Stimulated activated CD8-positive, alpha-beta memory T cell treated with anti-CD3 and anti-CD28 coated beads, Interleukin-15, amount 100 ng/mL, for 48 hours (primary cell): ENCODE results near the gene LILRA2.
"Not testable (repeated sequence)": the region's sequence is repeated elsewhere in the genome, so short reads cannot be mapped to it uniquely, and the experiment has no call there.

Source experiments
- DNase-seq, 2 donors: peaks; one replicate each; pipeline ENCODE4 v3.0.0-alpha.2; 2020; ENCODE audit warnings: low read depth in 2 of 2

Gene LILRA2

GRCh38 chr19:54571715-54572615 lies 1.6 kb upstream of the LILRA2 start:
- not testable (repeated sequence) for DNase-seq

GRCh38 chr19:54572696-54573311 lies 786 bp upstream of the LILRA2 start:
- no peak for DNase-seq

- DNase-seq = no peak
These were observed 461 bp downstream of the LILRA2 start for GRCh38 chr19:54574051-54574450.

GRCh38 chr19:54574527-54575056 lies 1.0 kb downstream of the LILRA2 start:
- no peak for DNase-seq

GRCh38 chr19:54575205-54575604 lies 1.6 kb downstream of the LILRA2 start:
- not testable (repeated sequence) for DNase-seq

GRCh38 chr19:54576411-54576976 lies 2.9 kb downstream of the LILRA2 start:
- DNase-seq = no peak

GRCh38 chr19:54577334-54577733 lies 3.7 kb downstream of the LILRA2 start:
- DNase-seq = no peak

- DNase-seq = not testable (repeated sequence)
These were observed 4.7 kb downstream of the LILRA2 start for GRCh38 chr19:54578268-54578667.

- no peak for DNase-seq
These were observed 12.8 kb downstream of the LILRA2 start for GRCh38 chr19:54586397-54586796.

- DNase-seq = no peak
These were observed 13.4 kb downstream of the LILRA2 start for GRCh38 chr19:54587026-54587425.

GRCh38 chr19:54593445-54593844 lies 19.9 kb downstream of the LILRA2 start, which contains the start of gene LILRA1:
LILRA1 (plus strand) TSS chr19:54593632; CDS start chr19:54594245, 613 bp downstream.
- not testable (repeated sequence) for DNase-seq

GRCh38 chr19:54593931-54594626 lies 20.5 kb downstream of the LILRA2 start:
- not testable (repeated sequence) for DNase-seq

- no peak for DNase-seq
These were observed 21.1 kb downstream of the LILRA2 start for GRCh38 chr19:54594737-54595136.

GRCh38 chr19:54595680-54596436 lies 22.3 kb downstream of the LILRA2 start:
- not testable (repeated sequence) for DNase-seq

- DNase-seq = no peak
These were observed 26.6 kb downstream of the LILRA2 start for GRCh38 chr19:54600212-54600611.

GRCh38 chr19:54606230-54606629 lies 32.6 kb downstream of the LILRA2 start:
- DNase-seq = no peak

- no peak for DNase-seq
These were observed 33.5 kb downstream of the LILRA2 start for GRCh38 chr19:54606891-54607784.

GRCh38 chr19:54607785-54608150 lies 34.2 kb downstream of the LILRA2 start:
- no peak for DNase-seq

GRCh38 chr19:54608205-54608604 lies 34.6 kb downstream of the LILRA2 start:
- DNase-seq = no peak

GRCh38 chr19:54608792-54609191 lies 35.2 kb downstream of the LILRA2 start:
- DNase-seq = no peak
